ENCODE data around the gene DENND2A. TPM values are rescaled to one million over a fixed set of nuclear protein-coding genes. Genes with fewer than 3 reads are reported as not detected.
"Not testable (repeated sequence)": the region's sequence is repeated elsewhere in the genome, so short reads cannot be mapped to it uniquely, and the experiment has no call there.

DENND2A gene
- total RNA-seq, 2 experiments from 2014 or later: not detected

DNA sequence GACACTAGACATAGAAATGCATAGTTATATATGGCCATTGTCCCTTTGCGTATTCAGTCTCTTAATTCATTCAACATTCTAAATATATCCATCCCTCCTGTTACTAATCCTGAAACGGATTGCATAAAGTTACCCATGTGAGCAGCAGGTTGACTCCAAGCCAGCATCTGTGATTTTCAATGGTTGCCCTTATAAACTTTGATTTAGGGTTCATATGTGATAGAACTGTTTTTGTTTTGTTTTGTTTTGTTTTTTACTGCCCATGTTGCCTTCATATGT is 13.4 kb upstream of the DENND2A start:
- ChIA-PET POLR2A (no interaction called here), CTCF (interaction anchor here (0.6 to 1.5 kb wide), 7 partner anchors 10 to 190 kb away, joined by 3 to 5 read pairs (median 3); no protein-coding TSS in a partner anchor)
- H3K4me1 Mint-ChIP-seq: peaks cover 20% of the 10 kb centered on the region
- H3K27ac Mint-ChIP-seq: no peak overlapping the region
- no peak overlapping the region for H3K4me3 Mint-ChIP-seq
- no peak for DNase-seq
- no peaks in the 10 kb centered on the region for H3K36me3 Mint-ChIP-seq (ENCODE audit: low read depth)
- H3K9me3 Mint-ChIP-seq: no peaks in the 10 kb centered on the region
- H3K27me3 Mint-ChIP-seq: peaks cover 10% of the 10 kb centered on the region

DNA sequence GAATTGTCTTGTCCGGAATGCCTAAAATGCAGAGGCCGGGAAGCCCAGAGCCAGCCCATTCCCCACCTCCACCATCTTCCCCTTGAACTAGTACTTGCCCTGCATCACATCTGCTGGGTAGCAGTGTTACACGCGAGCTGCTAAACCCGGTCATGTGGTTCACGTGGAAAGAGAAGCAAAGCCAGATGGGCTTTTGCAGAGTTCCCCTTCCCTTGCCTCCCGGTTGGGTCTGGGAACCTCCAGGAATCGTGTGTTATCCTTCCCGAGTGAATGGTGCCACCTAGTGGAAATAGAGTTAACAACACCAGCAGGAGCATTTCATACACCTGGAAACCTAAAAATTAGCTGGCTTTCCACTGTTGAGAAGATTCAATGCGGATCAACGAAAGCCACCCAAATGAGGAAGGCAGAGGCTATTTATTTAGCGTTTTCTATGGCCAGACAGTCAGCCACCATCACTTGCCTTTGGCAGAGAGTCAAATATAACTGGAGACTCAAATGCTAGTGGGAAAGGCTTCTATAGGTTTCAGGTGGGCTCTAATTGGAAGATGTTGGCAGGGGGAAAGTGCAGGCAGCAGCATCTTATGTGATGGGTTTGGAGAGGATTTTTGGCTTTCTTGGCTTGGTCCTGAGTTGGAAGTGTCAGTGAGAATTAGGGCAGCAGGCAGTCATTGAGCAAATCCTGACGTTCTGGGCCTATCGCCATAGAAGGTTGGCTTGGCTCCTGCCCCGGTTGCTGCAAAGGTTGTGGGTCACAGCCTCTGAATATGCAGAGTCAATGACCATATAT is 12.9 kb upstream of the DENND2A start:
- peaks cover 20% of the 10 kb centered on the region for H3K4me1 Mint-ChIP-seq
- H3K27me3 Mint-ChIP-seq: peaks cover 10% of the 10 kb centered on the region
- DNase-seq: peak; percentile 45
- H3K9me3 Mint-ChIP-seq: no peaks in the 10 kb centered on the region
- CTCF ChIA-PET: interaction anchor here (0.6 to 1.5 kb wide), 8 partner anchors 9 to 189 kb away, joined by 3 to 5 read pairs (median 3); partner anchors contain the start of gene ADCK2
- H3K27ac Mint-ChIP-seq: no peak overlapping the region
- no peak overlapping the region for H3K4me3 Mint-ChIP-seq
- H3K36me3 Mint-ChIP-seq (ENCODE audit: low read depth): no peaks in the 10 kb centered on the region
- POLR2A ChIA-PET: no interaction called here

DNA sequence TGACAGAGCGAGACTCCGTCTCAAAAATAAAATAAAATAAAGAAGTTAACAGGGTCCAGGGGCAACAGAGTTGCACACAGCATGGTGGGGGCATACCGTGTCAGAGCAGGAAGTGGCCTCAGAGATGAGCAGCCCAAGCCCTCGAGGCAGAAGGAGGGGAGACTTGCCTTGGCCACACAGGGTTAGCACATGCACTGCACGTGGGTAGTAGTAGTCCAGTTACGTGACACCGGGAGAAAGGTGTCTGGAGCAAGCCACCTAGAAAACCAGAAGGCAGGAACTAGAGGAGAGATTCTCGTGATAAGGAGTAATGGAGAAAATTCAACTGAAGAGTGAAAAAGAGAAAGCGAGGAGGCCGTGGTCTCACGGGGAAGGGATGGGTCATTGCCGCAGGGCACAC is 9.8 kb upstream of the DENND2A start:
- POLR2A ChIA-PET: no interaction called here
- Mint-ChIP-seq H3K4me3 (no peak overlapping the region), H3K9me3 (no peaks in the 10 kb centered on the region), H3K36me3 (ENCODE audit: low read depth) (no peaks in the 10 kb centered on the region), H3K4me1 (peaks cover 7% of the 10 kb centered on the region), H3K27ac (no peak overlapping the region), H3K27me3 (peaks cover 17% of the 10 kb centered on the region)
- CTCF ChIA-PET: interaction anchor here (1.1 kb wide), 1 partner anchor 10 kb away, joined by 3 read pairs; no protein-coding TSS in a partner anchor
- DNase-seq: no peak

DNA sequence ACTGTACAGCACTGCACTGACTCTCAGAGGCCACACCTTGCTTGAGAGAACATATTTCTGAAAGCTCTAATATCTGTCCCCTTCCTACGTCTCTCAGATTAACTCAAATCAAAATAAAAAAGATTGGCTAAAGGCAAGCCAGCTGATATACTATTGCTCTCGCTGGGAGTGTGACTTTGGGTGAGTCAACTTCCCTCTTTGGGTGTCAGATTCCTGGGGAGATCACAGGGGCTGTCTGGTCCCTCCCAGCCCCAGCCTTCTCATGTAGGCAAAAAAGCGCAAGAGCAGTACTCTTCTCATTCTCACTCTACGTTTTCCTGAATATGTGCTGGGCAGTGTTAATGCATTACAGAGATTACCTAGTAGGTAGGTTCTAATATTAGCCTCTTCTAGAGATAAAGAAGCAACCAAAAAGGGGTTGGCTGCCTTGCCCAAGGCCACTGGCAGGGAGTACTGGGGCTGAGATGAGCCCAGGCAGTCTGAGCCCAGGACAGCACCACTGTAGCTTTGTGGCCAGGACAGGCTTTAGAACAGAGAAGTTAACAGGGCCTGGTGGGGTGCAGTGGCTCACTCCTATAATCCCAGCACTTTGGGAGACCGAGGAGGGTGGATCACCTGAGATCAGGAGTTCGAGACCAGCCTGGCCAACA is 9.1 kb upstream of the DENND2A start:
- peaks cover 17% of the 10 kb centered on the region for H3K27me3 Mint-ChIP-seq
- no peak overlapping the region for H3K27ac Mint-ChIP-seq
- DNase-seq: no peak
- H3K9me3 Mint-ChIP-seq: no peaks in the 10 kb centered on the region
- H3K4me3 Mint-ChIP-seq: no peak overlapping the region
- POLR2A ChIA-PET: no interaction called here
- H3K36me3 Mint-ChIP-seq (ENCODE audit: low read depth): no peaks in the 10 kb centered on the region
- H3K4me1 Mint-ChIP-seq: peaks cover 6% of the 10 kb centered on the region
- CTCF ChIA-PET: interaction anchor here (0.5 to 1.1 kb wide), 3 partner anchors 11 to 244 kb away, joined by 3 read pairs; no protein-coding TSS in a partner anchor

DNA sequence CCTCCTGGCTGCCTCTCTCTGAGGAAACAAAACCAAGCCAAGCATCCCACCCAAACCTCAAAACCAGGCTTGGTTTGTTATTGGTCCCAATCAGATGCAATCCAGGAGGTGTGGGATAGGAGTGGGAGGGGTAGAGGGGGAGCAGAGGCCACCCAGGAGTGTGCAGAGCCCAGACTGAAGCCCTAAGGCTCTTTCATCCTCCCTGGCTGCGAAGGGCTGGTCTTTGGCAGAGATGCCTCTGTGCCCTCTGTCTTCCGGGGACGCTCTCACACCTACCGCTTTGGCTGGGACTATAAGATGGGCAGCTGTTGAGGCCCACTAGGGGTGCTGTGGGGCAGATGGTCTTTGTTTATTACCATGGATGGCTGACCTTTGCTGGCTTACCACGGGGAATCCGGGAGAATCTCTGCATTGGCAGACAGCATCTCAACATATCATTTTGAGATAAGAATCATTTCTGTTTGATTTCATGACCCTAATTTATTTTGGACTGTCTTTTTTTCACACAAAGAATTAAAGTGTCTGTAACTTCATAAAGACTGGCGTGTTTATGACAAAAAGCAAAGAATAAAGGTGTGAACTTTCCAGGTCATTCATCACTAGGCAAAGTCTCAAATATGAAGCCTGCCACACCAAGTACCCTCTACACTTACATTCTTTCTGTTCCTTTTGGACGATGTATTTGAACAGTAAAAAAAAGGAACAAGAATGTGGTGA is 6.5 kb upstream of the DENND2A start:
- CTCF ChIA-PET: interaction anchor here (0.7 kb wide), 1 partner anchor 136 kb away, joined by 3 read pairs; no protein-coding TSS in a partner anchor
- Mint-ChIP-seq H3K4me1 (peaks cover 4% of the 10 kb centered on the region), H3K9me3 (no peaks in the 10 kb centered on the region), H3K27ac (no peak overlapping the region), H3K4me3 (no peak overlapping the region), H3K27me3 (peaks cover 32% of the 10 kb centered on the region), H3K36me3 (ENCODE audit: low read depth) (no peaks in the 10 kb centered on the region)
- peak; percentile 26 for DNase-seq
- POLR2A ChIA-PET: no interaction called here

DNA sequence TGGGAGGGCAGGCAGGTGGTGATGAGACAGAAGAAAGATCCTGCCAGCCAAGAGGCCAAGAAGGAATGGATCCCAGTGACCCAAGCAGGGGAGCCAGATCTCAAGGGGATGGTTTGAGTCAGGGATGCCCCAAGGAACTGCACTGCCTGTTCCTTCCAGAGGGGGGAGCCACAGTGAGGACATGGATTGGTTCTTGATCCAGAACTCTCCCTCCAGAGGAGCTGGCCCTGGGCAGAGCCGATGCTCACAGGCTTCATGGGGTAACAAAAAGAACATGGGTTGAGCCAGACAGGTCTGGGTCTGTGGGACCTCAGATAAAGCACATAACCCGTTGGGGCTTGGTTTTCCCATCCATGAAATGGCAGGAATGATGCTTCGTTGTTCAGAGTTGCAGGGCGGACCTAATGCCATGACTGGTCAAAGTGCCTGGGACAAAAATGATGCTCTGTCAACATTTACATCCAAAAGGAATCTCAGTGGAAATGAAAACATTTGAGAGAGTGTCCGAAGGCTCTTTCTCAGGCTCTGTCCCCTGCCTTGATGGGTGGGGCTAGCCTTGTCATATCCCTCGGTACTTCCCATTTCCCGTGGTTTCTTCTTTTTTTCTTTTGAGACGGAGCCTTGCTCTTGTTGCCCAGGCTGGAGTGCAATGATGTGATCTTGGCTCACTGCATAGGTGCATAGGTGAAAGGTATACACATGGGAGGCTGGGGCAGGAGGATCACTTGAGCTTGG is 4.7 kb upstream of the DENND2A start:
- DNase-seq: no peak
- Mint-ChIP-seq H3K27ac (no peak overlapping the region), H3K27me3 (peaks cover 41% of the 10 kb centered on the region), H3K9me3 (no peaks in the 10 kb centered on the region), H3K4me1 (peaks cover 13% of the 10 kb centered on the region), H3K4me3 (no peak overlapping the region), H3K36me3 (ENCODE audit: low read depth) (no peaks in the 10 kb centered on the region)
- ChIA-PET CTCF (interaction anchor here (1.4 to 1.7 kb wide), 2 partner anchors 8 to 11 kb away, joined by 4 to 5 read pairs; no protein-coding TSS in a partner anchor), POLR2A (no interaction called here)

DNA sequence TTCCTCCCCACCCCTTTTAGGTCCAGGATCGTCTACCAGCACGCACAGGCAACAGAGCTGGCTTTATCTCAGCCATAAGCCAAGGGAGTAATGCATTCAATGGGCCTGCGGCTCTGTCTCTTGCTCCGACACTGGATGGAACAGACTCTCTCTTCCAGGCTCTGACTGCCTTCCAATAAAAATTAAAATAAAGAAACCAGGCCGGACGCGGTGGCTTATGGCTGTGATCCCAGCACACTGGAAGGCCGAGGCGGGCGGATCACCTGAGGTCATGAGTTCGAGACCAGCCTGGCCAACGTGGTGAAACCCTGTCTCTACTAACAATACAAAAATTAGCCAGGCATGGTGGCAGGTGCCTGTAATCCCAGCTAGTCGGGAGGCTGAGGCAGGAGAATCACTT is 4.1 kb upstream of the DENND2A start:
- H3K9me3 Mint-ChIP-seq; POLR2A ChIA-PET; H3K27ac Mint-ChIP-seq; DNase-seq; H3K36me3 Mint-ChIP-seq (ENCODE audit: low read depth); H3K4me3 Mint-ChIP-seq: not testable (repeated sequence)
- Mint-ChIP-seq H3K4me1 (peaks cover 16% of the 10 kb centered on the region), H3K27me3 (peaks cover 46% of the 10 kb centered on the region)
- CTCF ChIA-PET: interaction anchor here (1.4 to 1.7 kb wide), 2 partner anchors 8 to 11 kb away, joined by 4 to 5 read pairs; no protein-coding TSS in a partner anchor

DNA sequence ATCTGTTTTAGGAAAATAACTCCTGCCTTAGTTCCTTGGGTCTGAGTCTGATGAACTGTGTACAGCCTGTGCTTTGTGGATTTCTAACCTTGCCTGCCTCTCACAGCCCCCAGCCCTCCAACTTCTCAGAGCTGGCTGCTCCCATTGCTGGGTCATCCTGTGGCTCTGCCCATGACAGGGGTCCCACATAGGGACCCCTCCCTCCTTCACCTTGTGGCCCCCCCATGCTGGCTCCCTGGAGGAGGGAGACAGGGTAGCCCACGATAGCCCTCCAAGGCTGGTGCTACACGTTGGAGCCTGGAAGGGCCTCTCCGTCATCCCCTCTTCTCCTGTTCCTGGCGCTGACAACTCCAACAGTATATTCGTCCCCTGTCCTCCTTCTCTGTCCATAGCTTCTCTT is 2.8 kb upstream of the DENND2A start:
- Mint-ChIP-seq H3K4me3 (no peak overlapping the region), H3K27me3 (peaks cover 58% of the 10 kb centered on the region), H3K36me3 (ENCODE audit: low read depth) (no peaks in the 10 kb centered on the region), H3K4me1 (peaks cover 20% of the 10 kb centered on the region), H3K27ac (no peak overlapping the region), H3K9me3 (no peaks in the 10 kb centered on the region)
- ChIA-PET CTCF (no interaction called here), POLR2A (no interaction called here)
- no peak for DNase-seq

DNA sequence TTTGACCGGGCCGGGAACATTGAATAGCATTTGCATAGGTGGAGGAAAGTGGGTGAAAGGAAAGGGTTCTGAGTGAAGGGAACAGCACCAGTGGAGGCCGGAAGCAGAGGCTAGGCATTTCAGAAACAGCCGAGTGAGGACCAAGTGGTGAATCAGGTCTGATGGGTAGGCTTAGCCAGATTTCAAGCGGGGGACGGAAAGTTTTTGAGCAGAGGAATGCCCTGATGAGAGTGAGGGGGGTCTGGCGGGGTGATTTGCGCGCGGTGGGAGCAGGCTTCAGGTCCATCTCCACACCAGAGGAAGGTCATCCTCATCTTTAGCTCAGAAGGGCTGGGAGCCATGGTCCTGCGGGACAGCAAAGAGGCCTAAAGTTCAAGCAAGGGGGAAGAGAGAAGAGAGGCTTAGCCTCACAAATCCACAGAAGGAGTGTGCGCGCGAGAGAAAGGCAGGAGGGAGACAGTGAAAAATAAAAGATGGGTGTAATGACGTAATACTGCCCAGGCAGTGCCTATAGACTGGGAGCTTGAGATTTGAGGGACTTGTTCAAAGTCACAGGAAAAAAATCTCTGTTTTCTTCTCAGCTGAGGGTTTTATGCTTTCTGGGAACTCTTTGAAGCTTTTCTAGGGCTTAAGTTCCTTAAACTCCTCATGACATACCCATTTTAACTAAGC is 1.0 kb upstream of the DENND2A start:
- Mint-ChIP-seq H3K4me3 (peak overlapping the region; percentile 4), H3K4me1 (peaks cover 16% of the 10 kb centered on the region), H3K36me3 (ENCODE audit: low read depth) (no peaks in the 10 kb centered on the region), H3K27ac (no peak overlapping the region), H3K27me3 (peaks cover 66% of the 10 kb centered on the region), H3K9me3 (no peaks in the 10 kb centered on the region)
- CTCF ChIA-PET: interaction anchor here (0.6 to 1.5 kb wide), 3 partner anchors 12 to 191 kb away, joined by 4 to 5 read pairs (median 4); no protein-coding TSS in a partner anchor
- POLR2A ChIA-PET: interaction anchor here (0.5 kb wide), 1 partner anchor 371 kb away, joined by 3 read pairs; no protein-coding TSS in a partner anchor
- DNase-seq: no peak

DNA sequence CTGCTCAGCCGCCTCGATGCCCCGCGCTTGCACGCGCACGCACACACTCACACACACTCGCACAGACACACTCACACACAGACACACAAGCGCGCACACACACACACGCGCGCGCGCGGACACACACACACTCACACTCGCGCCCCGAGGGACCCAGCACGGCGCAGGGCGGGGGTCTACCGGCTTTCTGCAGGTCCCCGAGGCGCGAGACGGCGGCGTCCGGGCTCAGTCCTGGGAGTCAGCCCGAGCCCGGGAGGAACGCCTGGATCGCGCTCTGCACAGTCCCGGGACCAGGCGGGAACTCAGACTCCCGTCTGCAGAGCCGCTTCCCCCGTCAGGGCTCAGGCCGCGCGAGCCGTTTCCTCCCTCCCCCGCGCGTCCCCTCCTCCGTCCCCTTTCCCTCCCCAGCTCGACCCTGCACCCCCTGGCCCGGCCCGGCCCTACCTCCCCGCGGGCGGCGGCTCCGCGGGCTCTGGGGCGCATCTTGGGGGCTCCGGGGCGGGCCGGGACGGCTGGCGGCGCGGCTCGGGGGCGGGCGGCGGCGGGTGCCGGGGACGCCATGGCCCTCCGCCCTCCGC is 464 bp downstream of the DENND2A start:
- CTCF ChIA-PET: no interaction called here
- POLR2A ChIA-PET: no interaction called here

DNA sequence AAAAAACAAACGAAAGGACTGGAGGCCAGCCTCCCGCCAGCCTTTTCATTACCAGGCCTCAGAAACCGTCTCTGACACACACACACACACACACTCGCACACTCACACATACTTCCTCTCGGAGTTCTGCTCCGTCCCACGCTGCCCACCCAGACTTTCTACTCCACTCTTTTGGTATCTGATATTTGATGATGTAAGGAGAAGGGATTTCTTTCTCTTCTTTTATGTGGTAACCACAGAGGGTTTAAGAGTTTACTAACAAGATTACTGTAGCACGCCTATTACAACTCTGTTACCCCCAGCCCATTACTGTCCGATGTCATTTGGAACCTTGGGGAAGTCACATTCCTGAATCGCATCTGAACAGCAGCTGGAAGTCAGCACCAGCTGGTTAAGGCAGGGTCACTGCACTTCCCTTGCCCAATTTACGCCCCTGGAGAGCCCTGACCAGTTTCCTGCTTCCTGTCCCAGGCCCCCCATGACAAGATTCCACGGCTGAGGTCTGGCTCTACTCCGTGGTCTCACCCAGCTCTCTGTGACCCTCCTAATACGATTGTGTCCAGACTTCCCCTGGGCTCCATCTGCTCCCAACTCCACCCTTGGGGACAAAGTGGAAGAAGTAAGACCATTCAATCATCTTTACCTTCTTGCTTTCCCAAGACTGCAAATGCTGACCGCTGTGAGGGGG is 1.1 kb downstream of the DENND2A start:
- Mint-ChIP-seq H3K9me3 (no peaks in the 10 kb centered on the region), H3K4me3 (peak overlapping the region; percentile 65), H3K27me3 (peaks cover 59% of the 10 kb centered on the region), H3K27ac (no peak overlapping the region), H3K36me3 (ENCODE audit: low read depth) (no peaks in the 10 kb centered on the region), H3K4me1 (peaks cover 16% of the 10 kb centered on the region)
- POLR2A ChIA-PET: no interaction called here
- CTCF ChIA-PET: no interaction called here
- no peak for DNase-seq

More for the DNA sequence above, 464 bp downstream of the DENND2A start:
- no peaks in the 10 kb centered on the region for H3K36me3 Mint-ChIP-seq (ENCODE audit: low read depth)
- peak overlapping the region; percentile 65 for H3K4me3 Mint-ChIP-seq
- no peak for DNase-seq
- peaks cover 62% of the 10 kb centered on the region for H3K27me3 Mint-ChIP-seq
- H3K4me1 Mint-ChIP-seq: peaks cover 16% of the 10 kb centered on the region
- H3K27ac Mint-ChIP-seq: no peak overlapping the region
- H3K9me3 Mint-ChIP-seq: no peaks in the 10 kb centered on the region

Data from activated CD4-positive, alpha-beta T cell treated with anti-CD3 and anti-CD28 coated beads, Interleukin-2, amount 10 ng/mL, durations not matched to agents 7 days and 5 days (primary cell).